Neural cell (in vitro differentiated cells): ENCODE measurements around the gene COPRS. TPM values are rescaled to one million over a fixed set of nuclear protein-coding genes. Genes with fewer than 3 reads are reported as not detected.

Experiments
- H2AFZ ChIP-seq: fragments of 200-600, 300-800 bp; sonication (generic), shearing (Covaris generic); 2 replicates; pipeline ENCODE4 v1.6.0; 2014; ENCODE audit warnings: low read depth, mild to moderate bottlenecking, antibody characterized with exemption, low read length, moderate library complexity
- H3F3A ChIP-seq: fragments of 200-600 bp; shearing (Covaris generic); 2 replicates; pipeline ENCODE4 v1.6.1; 2016; ENCODE audit warnings: mild to moderate bottlenecking, moderate library complexity, mixed read lengths, antibody characterized with exemption, low read length; ENCODE audit not compliant: insufficient read depth, poor library complexity, severe bottlenecking
- H3K27ac ChIP-seq: fragments of 200-600, 300-800 bp; sonication (generic), shearing (Covaris generic); 2 replicates; pipeline ENCODE4 v1.5.1; 2014; ENCODE audit warnings: mild to moderate bottlenecking, low read length, moderate library complexity
- H3K27me3 ChIP-seq: fragments of 300-800, 200-600 bp; sonication (generic), shearing (Covaris generic); 2 replicates; pipeline ENCODE4 v1.6.0; 2014; ENCODE audit warnings: mild to moderate bottlenecking, low read depth, low read length, moderate library complexity; ENCODE audit not compliant: insufficient read depth
- H3K36me3 ChIP-seq: fragments of 300-800, 200-600 bp; sonication (generic), shearing (Covaris generic); 2 replicates; pipeline ENCODE4 v1.5.1; 2014; ENCODE audit warnings: mild to moderate bottlenecking, antibody characterized with exemption, low read length, moderate library complexity; ENCODE audit not compliant: insufficient read depth
- H3K4me2 ChIP-seq: fragments of 300-800, 200-600 bp; sonication (generic), shearing (Covaris generic); 2 replicates; pipeline ENCODE4 v1.6.0; 2014; ENCODE audit warnings: mild to moderate bottlenecking, low read length
- H3K4me3 ChIP-seq: fragments of 300-800, 200-600 bp; sonication (generic), shearing (Covaris generic); 2 replicates; pipeline ENCODE4 v1.5.1; 2014; ENCODE audit warnings: mild to moderate bottlenecking, low read length, moderate library complexity
- H3K79me2 ChIP-seq: fragments of 200-600 bp; shearing (Covaris generic); replicated peaks from 2 replicates; pipeline ENCODE4 v1.6.0; 2014; ENCODE audit warnings: mild to moderate bottlenecking, low read length, moderate library complexity; ENCODE audit not compliant: insufficient read depth
- H3K9ac ChIP-seq: fragments of 300-800, 200-600 bp; sonication (generic), shearing (Covaris generic); 2 replicates; pipeline ENCODE4 v1.6.1; 2016; ENCODE audit warnings: mild to moderate bottlenecking, low read length, mixed read lengths
- H3K9me2 ChIP-seq: fragments of 200-600 bp; shearing (Covaris generic); 2 replicates; pipeline ENCODE4 v1.6.1; 2016; ENCODE audit warnings: mild to moderate bottlenecking, low read length, mixed read lengths; ENCODE audit not compliant: insufficient read depth
- H3K9me3 ChIP-seq: fragments of 200-600, 300-800 bp; sonication (generic), shearing (Covaris generic); 2 replicates; pipeline ENCODE4 v1.6.1; 2016; ENCODE audit warnings: mild to moderate bottlenecking, mixed run types, low read length, moderate library complexity, mixed read lengths
- H4K20me1 ChIP-seq: fragments of 200-600 bp; shearing (Covaris generic); 2 replicates; pipeline ENCODE4 v1.6.1; 2016; ENCODE audit warnings: mild to moderate bottlenecking, mixed run types; ENCODE audit not compliant: insufficient read depth
- CTCF ChIP-seq: fragments of 450-650 bp; IDR thresholded peaks from 2 replicates; pipeline ENCODE4 v1.5.1; 2014; ENCODE audit warnings: antibody characterized with exemption, mild to moderate bottlenecking, moderate library complexity; ENCODE audit not compliant: poor library complexity, severe bottlenecking
- EP300 ChIP-seq: fragments of 450-650 bp; conservative IDR thresholded peaks from 2 replicates; pipeline ENCODE4 v1.6.1; 2014; ENCODE audit warnings: antibody characterized with exemption, mild to moderate bottlenecking, moderate library complexity; ENCODE audit not compliant: poor library complexity, severe bottlenecking
- EZH2 ChIP-seq: fragments of 200-600, 300-800 bp; shearing (Covaris generic), sonication (generic); IDR thresholded peaks from 2 replicates; pipeline ENCODE4 v1.6.1; 2014; ENCODE audit warnings: antibody characterized with exemption, low read length, borderline replicate concordance, mild to moderate bottlenecking; ENCODE audit not compliant: insufficient read depth, poor library complexity, severe bottlenecking
- MXI1 ChIP-seq: fragments of 450-650 bp; conservative IDR thresholded peaks from 2 replicates; pipeline ENCODE4 v1.6.1; 2014; ENCODE audit warnings: antibody characterized with exemption, mild to moderate bottlenecking; ENCODE audit not compliant: poor library complexity, severe bottlenecking
- POLR2AphosphoS5 ChIP-seq: IDR thresholded peaks from 2 replicates; pipeline ENCODE4 v1.6.1; 2012
- RAD21 ChIP-seq: fragments of 450-650 bp; conservative IDR thresholded peaks from 2 replicates; pipeline ENCODE4 v1.6.1; 2014; ENCODE audit warnings: antibody characterized with exemption, mild to moderate bottlenecking, moderate library complexity
- REST ChIP-seq: IDR thresholded peaks from 2 replicates; pipeline ENCODE4 v1.6.1; 2012; ENCODE audit warnings: borderline replicate concordance
- SMC3 ChIP-seq: fragments of 450-650 bp; conservative IDR thresholded peaks from 2 replicates; pipeline ENCODE4 v1.6.1; 2014; ENCODE audit warnings: antibody characterized with exemption, mild to moderate bottlenecking, moderate library complexity; ENCODE audit not compliant: poor library complexity
- TAF1 ChIP-seq: IDR thresholded peaks from 2 replicates; pipeline ENCODE4 v1.6.1; 2012; ENCODE audit warnings: low read depth
- polyA plus RNA-seq: library from polyadenylated mRNA; depleted of rRNA; stranded (reverse); fragments of >200 nt; gene quantifications from 2 replicates; pipeline ENCODE4 v1.2.3, GENCODE V29; 2014

COPRS gene
- polyA plus RNA-seq, 1 donor from 2014 or later: 67.9 TPM

GRCh38 chr17:31856750-31857149, 2.3 kb downstream of the COPRS start:
- Histone ChIP-seq H3K4me3 (no peak overlapping the region), H3K9me3 (no peaks in the 10 kb centered on the region), H3K79me2 (no peaks in the 10 kb centered on the region), H3K9ac (no peak overlapping the region), H3F3A (no peaks in the 10 kb centered on the region), H3K27ac (no peak overlapping the region), H4K20me1 (no peaks in the 10 kb centered on the region), H3K36me3 (peaks cover 4% of the 10 kb centered on the region), H3K4me2 (no peak overlapping the region), H3K9me2 (no peaks in the 10 kb centered on the region), H2AFZ (no peak overlapping the region), H3K27me3 (no peaks in the 10 kb centered on the region)
- TF ChIP-seq TAF1 (no peak), REST (no peak), RAD21 (no peak), EP300 (no peak), POLR2AphosphoS5 (no peak), SMC3 (no peak), CTCF (no peak), EZH2 (no peak), MXI1 (no peak)

- no peak overlapping the region for H3K4me2 ChIP-seq
- H3K36me3 ChIP-seq: peaks cover 5% of the 10 kb centered on the region
- H3K4me3 ChIP-seq: no peak overlapping the region
- H3K9me3 ChIP-seq: no peaks in the 10 kb centered on the region
- TF ChIP-seq REST: no peak
- no peak for TF ChIP-seq POLR2AphosphoS5
- no peak for TF ChIP-seq MXI1
- no peak for TF ChIP-seq EZH2
- TF ChIP-seq SMC3: no peak
- TF ChIP-seq EP300: no peak
- no peak for TF ChIP-seq RAD21
- no peak for TF ChIP-seq CTCF
- TF ChIP-seq TAF1: no peak
- H3K27me3 ChIP-seq: no peaks in the 10 kb centered on the region
- no peaks in the 10 kb centered on the region for H4K20me1 ChIP-seq
- H3K9me2 ChIP-seq: no peaks in the 10 kb centered on the region
- H3K27ac ChIP-seq: no peak overlapping the region
- no peak overlapping the region for H2AFZ ChIP-seq
- H3F3A ChIP-seq: no peaks in the 10 kb centered on the region
- no peaks in the 10 kb centered on the region for H3K79me2 ChIP-seq
- no peak overlapping the region for H3K9ac ChIP-seq
These were observed 4.4 kb downstream of the COPRS start for GRCh38 chr17:31854672-31855071.
